NCI-H524 treated with DMSO at 0.1 percent for 48 hours (cell line): ENCODE data around the gene ZNF205.
"Not testable (repeated sequence)": the region's sequence is repeated elsewhere in the genome, so short reads cannot be mapped to it uniquely, and the experiment has no call there.

ENCODE experiments used
- DNase-seq: peaks from one replicate; lab custom pipeline; 2025; lab: John Stamatoyannopoulos, UW

ZNF205 gene

GRCh38 chr16:3112058-3112880, at the start of gene ZNF205:
Gene ZNF205 (plus strand): TSS chr16:3112586. CDS start chr16:3113431, 845 bp downstream.
- no peak for DNase-seq

GRCh38 chr16:3063625-3064386, 48.6 kb upstream of the ZNF205 start:
- DNase-seq: no peak

- DNase-seq: no peak
These were observed 47.2 kb upstream of the ZNF205 start, which contains the start of gene IL32 for GRCh38 chr16:3065069-3065741. Gene IL32 (plus strand): TSS chr16:3065640. CDS start chr16:3065812, 172 bp downstream.

- DNase-seq: no peak
These were observed 46.5 kb upstream of the ZNF205 start for GRCh38 chr16:3065742-3066439.

GRCh38 chr16:3066440-3066748, 46.0 kb upstream of the ZNF205 start:
- no peak for DNase-seq

- no peak for DNase-seq
These were observed 43.9 kb upstream of the ZNF205 start for GRCh38 chr16:3068487-3068886.

- DNase-seq: not testable (repeated sequence)
These were observed 43.2 kb upstream of the ZNF205 start for GRCh38 chr16:3069146-3069545.

GRCh38 chr16:3070608-3071111, 41.7 kb upstream of the ZNF205 start:
- no peak for DNase-seq

GRCh38 chr16:3071655-3072054, 40.7 kb upstream of the ZNF205 start:
- no peak for DNase-seq

- DNase-seq: not testable (repeated sequence)
These were observed 40.2 kb upstream of the ZNF205 start for GRCh38 chr16:3072148-3072547.

GRCh38 chr16:3072576-3073263, 39.7 kb upstream of the ZNF205 start:
- DNase-seq: not testable (repeated sequence)

- no peak for DNase-seq
These were observed 38.9 kb upstream of the ZNF205 start for GRCh38 chr16:3073448-3073847.

- DNase-seq: no peak
These were observed 37.4 kb upstream of the ZNF205 start for GRCh38 chr16:3074860-3075522.

- no peak for DNase-seq
These were observed 36.9 kb upstream of the ZNF205 start for GRCh38 chr16:3075523-3075915.

- not testable (repeated sequence) for DNase-seq
These were observed 36.4 kb upstream of the ZNF205 start for GRCh38 chr16:3075946-3076345.

GRCh38 chr16:3076577-3076976, 35.8 kb upstream of the ZNF205 start:
- DNase-seq: no peak

GRCh38 chr16:3080024-3080423, 32.4 kb upstream of the ZNF205 start:
- no peak for DNase-seq

- DNase-seq: not testable (repeated sequence)
These were observed 30.4 kb upstream of the ZNF205 start for GRCh38 chr16:3081957-3082356.

- not testable (repeated sequence) for DNase-seq
These were observed 29.0 kb upstream of the ZNF205 start for GRCh38 chr16:3083408-3083807.

GRCh38 chr16:3084491-3084890, 27.9 kb upstream of the ZNF205 start:
- no peak for DNase-seq
